ENCODE data around the gene GUCY1B1. TPM values are rescaled to one million over a fixed set of nuclear protein-coding genes. Genes with fewer than 3 reads are reported as not detected.

The GUCY1B1 gene
- total RNA-seq, 1 donor from 2014 or later = 1.5 TPM

- no peak for TF ChIP-seq EZH2 (IDR thresholded peaks at IDR 0.05; ENCODE audit: insufficient read depth, low read length)
- TF ChIP-seq CTCF (IDR thresholded peaks at IDR 0.05; ENCODE audit: insufficient read depth, low read depth, low read length) = no peak
- Mint-ChIP-seq H3K27ac (ENCODE audit: unreplicated experiment) (no peak overlapping the region), H3K4me1 (ENCODE audit: low read depth, unreplicated experiment) (peaks cover 4% of the 10 kb centered on the region), H3K4me3 (ENCODE audit: unreplicated experiment) (no peak overlapping the region), H3K36me3 (ENCODE audit: low read depth, unreplicated experiment) (no peaks in the 10 kb centered on the region), H3K9me3 (ENCODE audit: unreplicated experiment) (no peaks in the 10 kb centered on the region), H3K27me3 (ENCODE audit: low read depth, unreplicated experiment) (no peaks in the 10 kb centered on the region)
- Histone ChIP-seq H3K36me3 (ENCODE audit: insufficient read depth, low read length) (no peaks in the 10 kb centered on the region), H3K4me3 (ENCODE audit: insufficient read depth, low read depth, low read length) (no peak overlapping the region), H3K9me3 (ENCODE audit: insufficient read depth, low read depth, low read length) (no peaks in the 10 kb centered on the region), H3K79me2 (ENCODE audit: insufficient read depth, low read length) (no peaks in the 10 kb centered on the region), H3K4me1 (ENCODE audit: insufficient read depth, low read length) (peaks cover under 1% of the 10 kb centered on the region), H3K27me3 (ENCODE audit: insufficient read depth, low read length) (no peaks in the 10 kb centered on the region), H2AFZ (ENCODE audit: low read depth, low read length) (no peak overlapping the region), H3K27ac (ENCODE audit: low read depth, low read length) (no peak overlapping the region), H3K9ac (ENCODE audit: low read length) (no peak overlapping the region), H4K20me1 (ENCODE audit: insufficient read depth, low read length) (no peaks in the 10 kb centered on the region), H3K4me2 (ENCODE audit: low read length) (no peak overlapping the region)
- FAIRE-seq (no peak), DNase-seq (ENCODE audit: low read depth) (no peak)
These were observed 40.9 kb downstream of the GUCY1B1 start for GRCh38 chr4:155799794-155800123.

- no peaks in the 10 kb centered on the region for H3K27me3 Mint-ChIP-seq (ENCODE audit: low read depth, unreplicated experiment)
These were observed 42.0 kb downstream of the GUCY1B1 start for GRCh38 chr4:155800685-155801343.

More at GRCh38 chr4:155800685-155801343, 42.0 kb downstream of the GUCY1B1 start:
- no peaks in the 10 kb centered on the region for H3K36me3 ChIP-seq (ENCODE audit: insufficient read depth, low read length)
- Mint-ChIP-seq H3K36me3 (ENCODE audit: low read depth, unreplicated experiment) (no peaks in the 10 kb centered on the region), H3K4me1 (ENCODE audit: low read depth, unreplicated experiment) (peaks cover 14% of the 10 kb centered on the region), H3K4me3 (ENCODE audit: unreplicated experiment) (no peak overlapping the region), H3K27ac (ENCODE audit: unreplicated experiment) (no peak overlapping the region), H3K9me3 (ENCODE audit: unreplicated experiment) (no peaks in the 10 kb centered on the region)
- H3K27me3 ChIP-seq (ENCODE audit: insufficient read depth, low read length) = no peaks in the 10 kb centered on the region
- H3K4me2 ChIP-seq (ENCODE audit: low read length) = no peak overlapping the region
- no peaks in the 10 kb centered on the region for H4K20me1 ChIP-seq (ENCODE audit: insufficient read depth, low read length)
- TF ChIP-seq CTCF (IDR thresholded peaks at IDR 0.05; ENCODE audit: insufficient read depth, low read depth, low read length) = no peak
- no peak for TF ChIP-seq EZH2 (IDR thresholded peaks at IDR 0.05; ENCODE audit: insufficient read depth, low read length)
- no peaks in the 10 kb centered on the region for H3K9me3 ChIP-seq (ENCODE audit: insufficient read depth, low read depth, low read length)
- H2AFZ ChIP-seq (ENCODE audit: low read depth, low read length) = no peak overlapping the region
- peaks cover 11% of the 10 kb centered on the region for H3K4me1 ChIP-seq (ENCODE audit: insufficient read depth, low read length)
- no peak overlapping the region for H3K9ac ChIP-seq (ENCODE audit: low read length)
- H3K4me3 ChIP-seq (ENCODE audit: insufficient read depth, low read depth, low read length) = no peak overlapping the region
- DNase-seq (ENCODE audit: low read depth) = no peak
- no peak overlapping the region for H3K27ac ChIP-seq (ENCODE audit: low read depth, low read length)
- no peak for FAIRE-seq
- no peaks in the 10 kb centered on the region for H3K79me2 ChIP-seq (ENCODE audit: insufficient read depth, low read length)

Measured in astrocyte (in vitro differentiated cells and primary cell).